Thoracic aorta (tissue), 2 donors: ENCODE measurements around the gene KRT6A. TPM values are rescaled to one million over a fixed set of nuclear protein-coding genes. Genes with fewer than 3 reads are reported as not detected.
"Not testable (repeated sequence)": the region's sequence is repeated elsewhere in the genome, so short reads cannot be mapped to it uniquely, and the experiment has no call there.

Experiments used
- ATAC-seq: fragments of 150-250 bp; one replicate; pipeline ENCODE4 v1.8.0; 2017; ENCODE audit warnings: low read depth; ENCODE audit not compliant: insufficient number of reproducible peaks, low FRiP score
- DNase-seq: peaks from one replicate; pipeline ENCODE4 v3.0.0-alpha.2; 2020; ENCODE audit warnings: low spot score
- H3K27ac ChIP-seq, 2 donors: fragments of 200-600 bp; sonication (generic); 1 replicate in 1 of 2; 2 replicates in 1 of 2; pipeline ENCODE4 v1.5.1; 2016; ENCODE audit warnings: mild to moderate bottlenecking in 2 of 2, moderate library complexity in 2 of 2
- H3K27me3 ChIP-seq: fragments of 200-600 bp; sonication (generic); replicated peaks from 2 replicates; pipeline ENCODE4 v1.6.0; 2016; ENCODE audit warnings: mild to moderate bottlenecking; ENCODE audit not compliant: insufficient read depth
- H3K36me3 ChIP-seq: fragments of 200-600 bp; sonication (generic); one replicate; pipeline ENCODE4 v1.5.1; 2016
- H3K4me1 ChIP-seq, 2 donors: fragments of 200-600 bp; sonication (generic); 1 replicate in 1 of 2; 2 replicates in 1 of 2; pipeline versions ENCODE4 v1.5.1 to v1.6.0; 2016; ENCODE audit warnings: low read depth in 2 of 2, mild to moderate bottlenecking in 1 of 2; ENCODE audit not compliant: control insufficient read depth in 1 of 2
- H3K4me3 ChIP-seq: fragments of 200-600 bp; sonication (generic); 2 replicates; pipeline ENCODE4 v1.5.1; 2016; ENCODE audit warnings: mild to moderate bottlenecking
- H3K9me3 ChIP-seq: fragments of 200-600 bp; sonication (generic); 2 replicates; pipeline ENCODE4 v1.5.1; 2016
- total RNA-seq, 2 donors: library from RNA; depleted of rRNA; stranded (reverse); fragments of >200 nt; gene quantifications; one replicate each; pipeline versions ENCODE4 v1.1.0 to v1.2.3, GENCODE V29; 2016
- TF ChIP-seq, protein P1 (sequence below): fragments of 200-600 bp; sonication (generic); IDR thresholded peaks from one replicate; pipeline ENCODE4 v1.5.1; 2019; ENCODE audit warnings: antibody characterized with exemption

The KRT6A gene
- total RNA-seq, 2 donors from 2014 or later, result 0.68 TPM; not detected in 1

DNA sequence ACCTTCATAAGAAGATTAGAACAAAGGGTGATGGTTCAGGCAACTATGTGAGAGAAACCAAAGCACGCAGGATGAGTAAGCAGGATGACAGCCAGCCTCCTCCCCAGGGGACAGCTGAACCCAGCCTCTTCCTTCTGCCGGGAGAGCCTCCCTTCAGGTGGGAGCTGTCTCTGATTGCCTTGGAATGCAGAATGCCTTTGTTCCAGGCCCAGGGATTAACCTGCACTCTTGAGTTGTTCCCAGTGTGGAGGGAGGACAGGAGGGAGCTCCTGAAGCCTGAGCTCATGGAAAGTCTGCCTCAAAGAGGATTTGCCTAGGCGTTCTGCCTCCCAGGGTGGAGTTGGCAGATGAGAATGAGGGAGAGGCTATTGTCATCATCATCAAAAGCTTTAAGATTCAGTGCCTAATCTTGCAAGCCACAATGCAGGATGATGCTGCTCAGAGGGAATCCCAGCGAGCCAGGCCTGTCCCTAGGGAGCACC lies 3.6 kb upstream of the KRT6A start:
- no peak for ATAC-seq
- H3K27ac ChIP-seq, result no peak overlapping the region
- no peaks in the 10 kb centered on the region for H3K9me3 ChIP-seq
- no peaks in the 10 kb centered on the region for H3K4me1 ChIP-seq
- H3K4me3 ChIP-seq, result no peak overlapping the region
- H3K36me3 ChIP-seq, result no peaks in the 10 kb centered on the region
- no peak for DNase-seq
- no peaks in the 10 kb centered on the region for H3K27me3 ChIP-seq
- TF ChIP-seq, protein P1, sequence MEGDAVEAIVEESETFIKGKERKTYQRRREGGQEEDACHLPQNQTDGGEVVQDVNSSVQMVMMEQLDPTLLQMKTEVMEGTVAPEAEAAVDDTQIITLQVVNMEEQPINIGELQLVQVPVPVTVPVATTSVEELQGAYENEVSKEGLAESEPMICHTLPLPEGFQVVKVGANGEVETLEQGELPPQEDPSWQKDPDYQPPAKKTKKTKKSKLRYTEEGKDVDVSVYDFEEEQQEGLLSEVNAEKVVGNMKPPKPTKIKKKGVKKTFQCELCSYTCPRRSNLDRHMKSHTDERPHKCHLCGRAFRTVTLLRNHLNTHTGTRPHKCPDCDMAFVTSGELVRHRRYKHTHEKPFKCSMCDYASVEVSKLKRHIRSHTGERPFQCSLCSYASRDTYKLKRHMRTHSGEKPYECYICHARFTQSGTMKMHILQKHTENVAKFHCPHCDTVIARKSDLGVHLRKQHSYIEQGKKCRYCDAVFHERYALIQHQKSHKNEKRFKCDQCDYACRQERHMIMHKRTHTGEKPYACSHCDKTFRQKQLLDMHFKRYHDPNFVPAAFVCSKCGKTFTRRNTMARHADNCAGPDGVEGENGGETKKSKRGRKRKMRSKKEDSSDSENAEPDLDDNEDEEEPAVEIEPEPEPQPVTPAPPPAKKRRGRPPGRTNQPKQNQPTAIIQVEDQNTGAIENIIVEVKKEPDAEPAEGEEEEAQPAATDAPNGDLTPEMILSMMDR, result no peak

DNA sequence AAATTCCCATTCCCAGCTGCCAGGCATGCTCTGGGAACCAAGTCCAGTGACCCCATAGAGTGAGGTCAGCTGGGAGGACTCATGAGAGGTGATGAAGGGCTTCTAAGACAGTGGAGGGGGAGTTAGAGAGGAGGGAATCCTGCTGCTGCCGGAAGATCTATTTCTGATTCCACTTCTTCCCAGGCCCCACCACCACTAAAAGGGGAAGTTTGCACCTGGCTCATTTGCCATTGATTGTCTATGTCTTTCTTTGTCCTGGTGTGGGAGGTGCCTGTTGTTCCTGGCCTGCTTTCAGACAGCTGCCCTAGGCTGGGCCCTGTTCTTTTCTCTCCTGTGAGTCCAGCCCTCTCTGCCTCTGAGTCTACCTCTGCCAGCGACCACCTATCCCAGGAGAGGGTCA lies 3.0 kb upstream of the KRT6A start:
- no peaks in the 10 kb centered on the region for H3K27me3 ChIP-seq
- H3K4me1 ChIP-seq, result no peaks in the 10 kb centered on the region
- ATAC-seq, result no peak
- H3K4me3 ChIP-seq, result no peak overlapping the region
- H3K9me3 ChIP-seq, result no peaks in the 10 kb centered on the region
- TF ChIP-seq, protein P1, result no peak
- no peak for DNase-seq
- H3K27ac ChIP-seq, result no peak overlapping the region
- H3K36me3 ChIP-seq, result no peaks in the 10 kb centered on the region

DNA sequence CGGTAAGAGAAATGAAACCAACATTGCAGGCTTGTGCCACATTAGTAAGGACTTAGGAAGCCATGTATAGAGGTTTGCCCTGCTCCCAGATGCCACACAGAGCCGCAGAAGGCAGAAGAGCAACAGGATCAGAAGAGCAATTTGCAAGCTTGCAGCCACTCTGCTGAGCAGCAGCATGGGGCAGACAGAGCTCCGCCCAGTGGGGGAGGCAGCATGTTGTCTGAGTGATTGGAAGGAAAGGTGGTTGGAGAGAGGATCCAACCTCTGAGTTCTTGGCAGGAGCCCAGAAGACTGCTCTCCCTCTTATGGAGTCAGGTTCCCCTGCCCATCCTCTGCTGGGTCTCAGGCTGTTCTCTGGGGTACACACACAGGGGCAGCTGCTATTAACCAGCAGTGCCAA lies 2.3 kb upstream of the KRT6A start:
- TF ChIP-seq, protein P1, result no peak
- DNase-seq (no peak), ATAC-seq (no peak)
- H3K9me3 ChIP-seq, result no peaks in the 10 kb centered on the region
- no peaks in the 10 kb centered on the region for H3K4me1 ChIP-seq
- no peak overlapping the region for H3K4me3 ChIP-seq
- H3K27ac ChIP-seq, result no peak overlapping the region
- H3K27me3 ChIP-seq, result no peaks in the 10 kb centered on the region
- no peaks in the 10 kb centered on the region for H3K36me3 ChIP-seq

DNA sequence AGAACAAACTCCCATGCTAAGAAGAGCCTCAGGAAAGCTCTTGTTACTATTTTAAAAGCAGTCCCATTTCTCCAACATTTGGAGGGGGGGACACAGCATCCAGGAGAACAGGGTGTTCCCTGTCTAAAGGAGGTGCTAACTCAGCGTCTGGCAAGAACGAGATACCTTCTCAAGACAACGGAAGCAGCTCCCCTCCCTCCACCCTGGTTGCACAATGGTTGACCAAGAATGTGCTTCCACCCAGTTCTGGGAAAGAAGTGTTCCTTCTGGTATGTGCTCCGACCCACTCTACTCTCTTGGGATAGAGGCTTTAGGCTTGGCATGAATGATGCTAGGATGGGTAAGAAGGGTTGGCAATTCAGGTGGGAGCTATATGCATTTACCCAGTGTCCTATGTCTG lies 1.5 kb upstream of the KRT6A start:
- no peaks in the 10 kb centered on the region for H3K9me3 ChIP-seq
- no peaks in the 10 kb centered on the region for H3K36me3 ChIP-seq
- no peaks in the 10 kb centered on the region for H3K27me3 ChIP-seq
- ATAC-seq, result no peak
- H3K4me3 ChIP-seq, result no peak overlapping the region
- no peaks in the 10 kb centered on the region for H3K4me1 ChIP-seq
- no peak overlapping the region for H3K27ac ChIP-seq
- no peak for DNase-seq
- TF ChIP-seq, protein P1, result no peak

DNA sequence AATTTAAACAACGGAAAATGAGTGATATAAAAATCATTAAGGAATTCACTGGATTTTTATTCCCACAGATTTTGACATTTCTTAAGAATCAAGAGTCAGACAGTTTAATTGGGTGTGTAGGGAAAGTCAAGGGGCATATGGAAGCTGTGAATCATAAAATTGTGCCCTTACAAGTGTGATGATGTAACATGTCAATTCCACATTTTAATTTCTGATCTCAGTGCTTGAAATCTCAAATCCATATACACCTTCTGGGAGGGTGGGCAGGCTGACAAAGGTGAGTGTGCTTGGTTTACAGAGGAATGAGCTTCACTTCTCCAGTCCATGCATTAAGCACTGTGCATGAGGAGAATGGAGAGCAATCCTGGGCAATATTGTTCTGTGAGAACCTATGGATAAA lies 1.0 kb upstream of the KRT6A start:
- TF ChIP-seq, protein P1, result no peak
- no peaks in the 10 kb centered on the region for H3K27me3 ChIP-seq
- no peak for ATAC-seq
- no peak overlapping the region for H3K27ac ChIP-seq
- H3K4me1 ChIP-seq, result no peaks in the 10 kb centered on the region
- H3K4me3 ChIP-seq, result no peak overlapping the region
- H3K9me3 ChIP-seq, result no peaks in the 10 kb centered on the region
- DNase-seq, result no peak
- no peaks in the 10 kb centered on the region for H3K36me3 ChIP-seq

DNA sequence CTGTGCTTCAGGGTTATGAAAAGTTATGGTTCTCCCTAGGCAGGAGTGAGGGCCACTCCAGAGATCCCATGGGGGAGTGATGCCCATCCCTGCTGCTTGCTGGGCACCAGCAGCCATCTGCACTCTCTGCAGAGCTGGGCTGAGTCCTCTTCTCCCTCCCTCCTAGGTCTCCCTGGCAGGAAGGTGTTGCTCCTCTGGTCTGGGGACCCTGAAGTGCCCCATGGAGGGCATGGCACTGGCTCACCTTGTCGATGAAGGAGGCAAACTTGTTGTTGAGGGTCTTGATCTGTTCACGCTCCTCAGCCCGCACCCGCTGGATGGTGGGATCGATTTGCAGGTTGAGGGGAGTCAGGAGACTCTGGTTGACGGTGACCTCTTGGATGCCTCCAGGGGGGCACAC lies 652 bp downstream of the KRT6A start:
- not testable (repeated sequence) for ATAC-seq, H3K9me3 ChIP-seq, H3K27ac ChIP-seq, H3K4me1 ChIP-seq, H3K4me3 ChIP-seq, H3K36me3 ChIP-seq, DNase-seq, H3K27me3 ChIP-seq

DNA sequence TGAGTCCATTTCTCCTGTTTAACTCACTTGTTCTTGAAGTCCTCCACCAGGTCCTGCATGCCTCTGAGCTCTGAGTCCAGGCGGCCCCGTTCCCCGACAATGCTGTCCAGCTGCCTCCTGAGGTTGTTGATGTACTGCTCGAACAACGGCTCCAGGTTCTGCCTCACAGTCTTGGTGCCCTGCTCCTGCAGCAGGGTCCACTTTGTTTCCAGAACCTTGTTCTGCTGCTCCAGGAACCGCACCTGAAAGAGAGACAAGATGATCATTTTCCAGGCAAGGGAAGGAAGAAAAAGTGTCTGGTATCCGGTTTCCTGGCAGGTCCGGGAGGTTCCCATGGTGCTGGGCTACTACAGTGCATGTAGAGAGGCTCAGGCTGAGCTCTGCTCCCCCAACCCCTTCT lies 1.6 kb downstream of the KRT6A start:
- H3K36me3 ChIP-seq, H3K27ac ChIP-seq, H3K4me1 ChIP-seq, H3K9me3 ChIP-seq, DNase-seq, H3K4me3 ChIP-seq, ATAC-seq, H3K27me3 ChIP-seq: not testable (repeated sequence)
